Measurements from ENCODE around the gene OR11L1. TPM values are rescaled to one million over a fixed set of nuclear protein-coding genes. Genes with fewer than 3 reads are reported as not detected.

Gene OR11L1
- total and polyA plus RNA-seq, 4 experiments from 2014 or later = not detected

GRCh38 chr1:247857069-247857984, 15.6 kb upstream of the OR11L1 start, which contains the start of gene TRIM58:
TSS of gene TRIM58 (plus strand) at chr1:247857187. CDS start at chr1:247857247, 60 bp downstream.
- H3K36me3 ChIP-seq (ENCODE audit: insufficient read depth, low read length) = no peaks in the 10 kb centered on the region
- peaks cover 25 to 28% of the 10 kb centered on the region in 2 donors for H3K27me3 Mint-ChIP-seq
- DNase-seq = peak in 2 of 5 donors; percentile 0 to 3
- H3K36me3 Mint-ChIP-seq = no peaks in the 10 kb centered on the region
- H3K9me3 Mint-ChIP-seq = peaks cover 0 to 8% (median 0%) of the 10 kb centered on the region in 8 donors
- peaks cover 5 to 15% (median 8%) of the 10 kb centered on the region in 4 donors for H3K4me1 Mint-ChIP-seq
- H3K4me1 ChIP-seq (ENCODE audit: insufficient read depth, low read length) = no peaks in the 10 kb centered on the region
- no peak within 1 kb of the TSS for H3K4me3 ChIP-seq (ENCODE audit: low read length in 2 of 2)
- CTCF ChIA-PET (ENCODE audit: partially characterized antibody) = no interaction called here
- H3K27ac Mint-ChIP-seq = no peak within 1 kb of the TSS
- POLR2A ChIA-PET (ENCODE audit: partially characterized antibody) = no interaction called here
- peak within 1 kb of the TSS; percentile 72 to 81 (median 76) for H3K4me3 Mint-ChIP-seq
- H3K27ac ChIP-seq (ENCODE audit: low read depth, low read length) = no peak within 1 kb of the TSS
- no peaks in the 10 kb centered on the region for H3K9me3 ChIP-seq (ENCODE audit: control insufficient read depth in 1 of 2, low read length in 2 of 2)
- intact Hi-C loops (cut with micrococcal nuclease) = no loop called here
- H3K27me3 ChIP-seq (ENCODE audit: insufficient read depth, low read length) = peaks cover 5% of the 10 kb centered on the region

GRCh38 chr1:247855911-247856310, 14.2 kb upstream of the OR11L1 start:
- Mint-ChIP-seq H3K4me1 (peaks cover 5 to 15% (median 8%) of the 10 kb centered on the region in 4 donors), H3K9me3 (peaks cover 0 to 8% (median 0%) of the 10 kb centered on the region in 8 donors), H3K27ac (no peak overlapping the region), H3K27me3 (peaks cover 27 to 28% of the 10 kb centered on the region in 2 donors), H3K36me3 (no peaks in the 10 kb centered on the region), H3K4me3 (peak overlapping the region in 2 of 8 donors; percentile 3 to 40)
- CTCF ChIA-PET (ENCODE audit: partially characterized antibody) = no interaction called here
- Histone ChIP-seq H3K27ac (ENCODE audit: low read depth, low read length) (no peak overlapping the region), H3K27me3 (ENCODE audit: insufficient read depth, low read length) (peaks cover 5% of the 10 kb centered on the region), H3K4me3 (ENCODE audit: low read length in 2 of 2) (no peak overlapping the region), H3K4me1 (ENCODE audit: insufficient read depth, low read length) (no peaks in the 10 kb centered on the region), H3K36me3 (ENCODE audit: insufficient read depth, low read length) (no peaks in the 10 kb centered on the region), H3K9me3 (ENCODE audit: control insufficient read depth in 1 of 2, low read length in 2 of 2) (no peaks in the 10 kb centered on the region)
- intact Hi-C loops (cut with micrococcal nuclease) = no loop called here
- DNase-seq = no peak
- POLR2A ChIA-PET (ENCODE audit: partially characterized antibody) = no interaction called here

GRCh38 chr1:247854899-247855545, 13.3 kb upstream of the OR11L1 start:
- DNase-seq = no peak
- intact Hi-C loops (cut with micrococcal nuclease) = no loop called here

GRCh38 chr1:247849616-247850015, 7.9 kb upstream of the OR11L1 start:
- Mint-ChIP-seq H3K4me3 (no peak overlapping the region), H3K36me3 (no peaks in the 10 kb centered on the region), H3K9me3 (peaks cover 0 to 4% (median 0%) of the 10 kb centered on the region in 8 donors), H3K27me3 (peaks cover 2 to 6% of the 10 kb centered on the region in 2 donors), H3K4me1 (no peaks in the 10 kb centered on the region), H3K27ac (no peak overlapping the region)
- ChIA-PET POLR2A (ENCODE audit: partially characterized antibody) (no interaction called here), CTCF (ENCODE audit: partially characterized antibody) (no interaction called here)
- Histone ChIP-seq H3K27ac (ENCODE audit: low read depth, low read length) (no peak overlapping the region), H3K9me3 (ENCODE audit: control insufficient read depth in 1 of 2, low read length in 2 of 2) (no peaks in the 10 kb centered on the region), H3K36me3 (ENCODE audit: insufficient read depth, low read length) (no peaks in the 10 kb centered on the region), H3K4me3 (ENCODE audit: low read length in 2 of 2) (no peak overlapping the region), H3K27me3 (ENCODE audit: insufficient read depth, low read length) (no peaks in the 10 kb centered on the region), H3K4me1 (ENCODE audit: insufficient read depth, low read length) (no peaks in the 10 kb centered on the region)
- no peak for DNase-seq
- intact Hi-C loops (cut with micrococcal nuclease) = no loop called here

More at GRCh38 chr1:247854899-247855545, 13.3 kb upstream of the OR11L1 start:
- Histone ChIP-seq H3K36me3 (ENCODE audit: insufficient read depth, low read length) (no peaks in the 10 kb centered on the region), H3K27me3 (ENCODE audit: insufficient read depth, low read length) (peaks cover 5% of the 10 kb centered on the region), H3K27ac (ENCODE audit: low read depth, low read length) (no peak overlapping the region), H3K9me3 (ENCODE audit: control insufficient read depth in 1 of 2, low read length in 2 of 2) (no peaks in the 10 kb centered on the region), H3K4me1 (ENCODE audit: insufficient read depth, low read length) (no peaks in the 10 kb centered on the region), H3K4me3 (ENCODE audit: low read length in 2 of 2) (no peak overlapping the region)
- peaks cover 5 to 15% (median 8%) of the 10 kb centered on the region in 4 donors for H3K4me1 Mint-ChIP-seq
- H3K36me3 Mint-ChIP-seq = no peaks in the 10 kb centered on the region
- H3K9me3 Mint-ChIP-seq = peaks cover 0 to 6% (median 0%) of the 10 kb centered on the region in 8 donors
- no peak overlapping the region for H3K27ac Mint-ChIP-seq
- POLR2A ChIA-PET (ENCODE audit: partially characterized antibody) = no interaction called here
- peak overlapping the region in 2 of 8 donors; percentile 2 to 25 for H3K4me3 Mint-ChIP-seq
- H3K27me3 Mint-ChIP-seq = peaks cover 23% of the 10 kb centered on the region in 2 donors
- CTCF ChIA-PET (ENCODE audit: partially characterized antibody) = no interaction called here

- Histone ChIP-seq H3K27me3 (ENCODE audit: insufficient read depth, low read length) (no peaks in the 10 kb centered on the region), H3K9me3 (ENCODE audit: control insufficient read depth in 1 of 2, low read length in 2 of 2) (no peaks in the 10 kb centered on the region), H3K27ac (ENCODE audit: low read depth, low read length) (no peak overlapping the region), H3K36me3 (ENCODE audit: insufficient read depth, low read length) (no peaks in the 10 kb centered on the region), H3K4me1 (ENCODE audit: insufficient read depth, low read length) (no peaks in the 10 kb centered on the region), H3K4me3 (ENCODE audit: low read length in 2 of 2) (no peak overlapping the region)
- no peak for DNase-seq
- H3K4me1 Mint-ChIP-seq = no peaks in the 10 kb centered on the region
- intact Hi-C loops (cut with micrococcal nuclease) = no loop called here
- no peak overlapping the region for H3K27ac Mint-ChIP-seq
- H3K27me3 Mint-ChIP-seq = peaks cover 0 to 3% of the 10 kb centered on the region in 2 donors
- H3K4me3 Mint-ChIP-seq = no peak overlapping the region
- no peaks in the 10 kb centered on the region for H3K36me3 Mint-ChIP-seq
- POLR2A ChIA-PET (ENCODE audit: partially characterized antibody) = no interaction called here
- peaks cover 0 to 4% (median 0%) of the 10 kb centered on the region in 8 donors for H3K9me3 Mint-ChIP-seq
- CTCF ChIA-PET (ENCODE audit: partially characterized antibody) = no interaction called here
These were observed 6.7 kb upstream of the OR11L1 start for GRCh38 chr1:247848346-247848745.

GRCh38 chr1:247845693-247846017, 4.0 kb upstream of the OR11L1 start:
- ChIA-PET CTCF (ENCODE audit: partially characterized antibody) (no interaction called here), POLR2A (ENCODE audit: partially characterized antibody) (no interaction called here)
- Histone ChIP-seq H3K36me3 (ENCODE audit: insufficient read depth, low read length) (no peaks in the 10 kb centered on the region), H3K27me3 (ENCODE audit: insufficient read depth, low read length) (no peaks in the 10 kb centered on the region), H3K27ac (ENCODE audit: low read depth, low read length) (no peak overlapping the region), H3K9me3 (ENCODE audit: control insufficient read depth in 1 of 2, low read length in 2 of 2) (no peaks in the 10 kb centered on the region), H3K4me1 (ENCODE audit: insufficient read depth, low read length) (no peaks in the 10 kb centered on the region), H3K4me3 (ENCODE audit: low read length in 2 of 2) (no peak overlapping the region)
- DNase-seq = no peak
- peaks cover 0 to 1% of the 10 kb centered on the region in 2 donors for H3K27me3 Mint-ChIP-seq
- no peaks in the 10 kb centered on the region for H3K4me1 Mint-ChIP-seq
- no peak overlapping the region for H3K27ac Mint-ChIP-seq
- H3K4me3 Mint-ChIP-seq = no peak overlapping the region
- no peaks in the 10 kb centered on the region for H3K36me3 Mint-ChIP-seq
- intact Hi-C loops (cut with micrococcal nuclease) = no loop called here
- H3K9me3 Mint-ChIP-seq = peaks cover 0 to 4% (median 0%) of the 10 kb centered on the region in 8 donors

GRCh38 chr1:247845011-247845692, 3.5 kb upstream of the OR11L1 start:
- Mint-ChIP-seq H3K27ac (no peak overlapping the region), H3K36me3 (no peaks in the 10 kb centered on the region), H3K9me3 (peaks cover 0 to 4% (median 0%) of the 10 kb centered on the region in 8 donors), H3K4me3 (no peak overlapping the region), H3K4me1 (no peaks in the 10 kb centered on the region), H3K27me3 (peaks cover 0 to 1% of the 10 kb centered on the region in 2 donors)
- Histone ChIP-seq H3K27ac (ENCODE audit: low read depth, low read length) (no peak overlapping the region), H3K9me3 (ENCODE audit: control insufficient read depth in 1 of 2, low read length in 2 of 2) (no peaks in the 10 kb centered on the region), H3K4me3 (ENCODE audit: low read length in 2 of 2) (no peak overlapping the region), H3K4me1 (ENCODE audit: insufficient read depth, low read length) (no peaks in the 10 kb centered on the region), H3K36me3 (ENCODE audit: insufficient read depth, low read length) (no peaks in the 10 kb centered on the region), H3K27me3 (ENCODE audit: insufficient read depth, low read length) (no peaks in the 10 kb centered on the region)
- intact Hi-C loops (cut with micrococcal nuclease) = no loop called here
- no peak for DNase-seq
- ChIA-PET POLR2A (ENCODE audit: partially characterized antibody) (no interaction called here), CTCF (ENCODE audit: partially characterized antibody) (no interaction called here)
